ENCODE measurements around the gene TSHZ2.
"Not testable (repeated sequence)": the region's sequence is repeated elsewhere in the genome, so short reads cannot be mapped to it uniquely, and the experiment has no call there.

Gene TSHZ2

GRCh38 chr20:53320701-53321100 lies 348.5 kb downstream of the TSHZ2 start:
- Histone ChIP-seq H3K4me3 (ENCODE audit: low read depth, low read length) (no peak overlapping the region), H3K27me3 (ENCODE audit: control insufficient read depth, insufficient read depth, low read length) (no peaks in the 10 kb centered on the region), H3K9me3 (ENCODE audit: control insufficient read depth, insufficient read depth, low read depth, low read length) (no peaks in the 10 kb centered on the region), H3K36me3 (ENCODE audit: control insufficient read depth, insufficient read depth, low read length) (no peaks in the 10 kb centered on the region), H3K9ac (ENCODE audit: low read length) (no peak overlapping the region), H3K27ac (ENCODE audit: low read depth, low read length) (no peak overlapping the region), H3K4me1 (ENCODE audit: control insufficient read depth, insufficient read depth, low read length) (peaks cover 18% of the 10 kb centered on the region)

- Histone ChIP-seq H3K9me3 (ENCODE audit: control insufficient read depth, insufficient read depth, low read depth, low read length) (no peaks in the 10 kb centered on the region), H3K4me3 (ENCODE audit: low read depth, low read length) (no peak overlapping the region), H3K4me1 (ENCODE audit: control insufficient read depth, insufficient read depth, low read length) (peaks cover 9% of the 10 kb centered on the region), H3K27ac (ENCODE audit: low read depth, low read length) (no peak overlapping the region), H3K9ac (ENCODE audit: low read length) (no peak overlapping the region), H3K36me3 (ENCODE audit: control insufficient read depth, insufficient read depth, low read length) (no peaks in the 10 kb centered on the region), H3K27me3 (ENCODE audit: control insufficient read depth, insufficient read depth, low read length) (no peaks in the 10 kb centered on the region)
Measured at GRCh38 chr20:53321596-53321995, 349.4 kb downstream of the TSHZ2 start.

- H3K9ac ChIP-seq (ENCODE audit: low read length), result no peak overlapping the region
- H3K27ac ChIP-seq (ENCODE audit: low read depth, low read length), result no peak overlapping the region
- H3K9me3 ChIP-seq (ENCODE audit: control insufficient read depth, insufficient read depth, low read depth, low read length), result no peaks in the 10 kb centered on the region
- no peaks in the 10 kb centered on the region for H3K27me3 ChIP-seq (ENCODE audit: control insufficient read depth, insufficient read depth, low read length)
- no peaks in the 10 kb centered on the region for H3K36me3 ChIP-seq (ENCODE audit: control insufficient read depth, insufficient read depth, low read length)
- 0 out of 2 replicates have a peak, but pooled peaks cover under 1% of the 10 kb centered on the region for H3K4me1 ChIP-seq (ENCODE audit: control insufficient read depth, insufficient read depth, low read length)
- no peak overlapping the region for H3K4me3 ChIP-seq (ENCODE audit: low read depth, low read length)
Measured at GRCh38 chr20:53322651-53323050, 350.5 kb downstream of the TSHZ2 start.

GRCh38 chr20:53323460-53323859 lies 351.3 kb downstream of the TSHZ2 start:
- not testable (repeated sequence) for H3K9me3 ChIP-seq (ENCODE audit: control insufficient read depth, insufficient read depth, low read depth, low read length); H3K4me3 ChIP-seq (ENCODE audit: low read depth, low read length); H3K27me3 ChIP-seq (ENCODE audit: control insufficient read depth, insufficient read depth, low read length); H3K36me3 ChIP-seq (ENCODE audit: control insufficient read depth, insufficient read depth, low read length); H3K27ac ChIP-seq (ENCODE audit: low read depth, low read length); H3K9ac ChIP-seq (ENCODE audit: low read length); H3K4me1 ChIP-seq (ENCODE audit: control insufficient read depth, insufficient read depth, low read length)

- Histone ChIP-seq H3K36me3 (ENCODE audit: control insufficient read depth, insufficient read depth, low read length) (no peaks in the 10 kb centered on the region), H3K27ac (ENCODE audit: low read depth, low read length) (no peak overlapping the region), H3K27me3 (ENCODE audit: control insufficient read depth, insufficient read depth, low read length) (no peaks in the 10 kb centered on the region), H3K9me3 (ENCODE audit: control insufficient read depth, insufficient read depth, low read depth, low read length) (no peaks in the 10 kb centered on the region), H3K9ac (ENCODE audit: low read length) (no peak overlapping the region), H3K4me1 (ENCODE audit: control insufficient read depth, insufficient read depth, low read length) (peaks cover 5% of the 10 kb centered on the region; the same call in 1 of the 2 replicates), H3K4me3 (ENCODE audit: low read depth, low read length) (no peak overlapping the region)
Measured at GRCh38 chr20:53324816-53325215, 352.7 kb downstream of the TSHZ2 start.

- H3K27ac ChIP-seq (ENCODE audit: low read depth, low read length), result no peak overlapping the region
- H3K36me3 ChIP-seq (ENCODE audit: control insufficient read depth, insufficient read depth, low read length), result no peaks in the 10 kb centered on the region
- H3K9me3 ChIP-seq (ENCODE audit: control insufficient read depth, insufficient read depth, low read depth, low read length), result no peaks in the 10 kb centered on the region
- no peaks in the 10 kb centered on the region for H3K27me3 ChIP-seq (ENCODE audit: control insufficient read depth, insufficient read depth, low read length)
- H3K9ac ChIP-seq (ENCODE audit: low read length), result no peak overlapping the region
- peaks cover 25% of the 10 kb centered on the region for H3K4me1 ChIP-seq (ENCODE audit: control insufficient read depth, insufficient read depth, low read length)
- no peak overlapping the region for H3K4me3 ChIP-seq (ENCODE audit: low read depth, low read length)
Measured at GRCh38 chr20:53328961-53329360, 356.8 kb downstream of the TSHZ2 start.

GRCh38 chr20:53329781-53330180 lies 357.6 kb downstream of the TSHZ2 start:
- H3K27me3 ChIP-seq (ENCODE audit: control insufficient read depth, insufficient read depth, low read length), result no peaks in the 10 kb centered on the region
- no peak overlapping the region for H3K27ac ChIP-seq (ENCODE audit: low read depth, low read length)
- H3K36me3 ChIP-seq (ENCODE audit: control insufficient read depth, insufficient read depth, low read length), result no peaks in the 10 kb centered on the region
- no peak overlapping the region for H3K4me3 ChIP-seq (ENCODE audit: low read depth, low read length)
- H3K9ac ChIP-seq (ENCODE audit: low read length), result no peak overlapping the region
- no peaks in the 10 kb centered on the region for H3K9me3 ChIP-seq (ENCODE audit: control insufficient read depth, insufficient read depth, low read depth, low read length)
- peaks cover 25% of the 10 kb centered on the region for H3K4me1 ChIP-seq (ENCODE audit: control insufficient read depth, insufficient read depth, low read length)

GRCh38 chr20:53330601-53331140 lies 358.5 kb downstream of the TSHZ2 start:
- Histone ChIP-seq H3K4me3 (ENCODE audit: low read depth, low read length) (no peak overlapping the region), H3K27me3 (ENCODE audit: control insufficient read depth, insufficient read depth, low read length) (no peaks in the 10 kb centered on the region), H3K4me1 (ENCODE audit: control insufficient read depth, insufficient read depth, low read length) (peaks cover 25% of the 10 kb centered on the region), H3K9me3 (ENCODE audit: control insufficient read depth, insufficient read depth, low read depth, low read length) (no peaks in the 10 kb centered on the region), H3K36me3 (ENCODE audit: control insufficient read depth, insufficient read depth, low read length) (no peaks in the 10 kb centered on the region), H3K27ac (ENCODE audit: low read depth, low read length) (no peak overlapping the region), H3K9ac (ENCODE audit: low read length) (no peak overlapping the region)

- H3K9me3 ChIP-seq (ENCODE audit: control insufficient read depth, insufficient read depth, low read depth, low read length), result no peaks in the 10 kb centered on the region
- H3K27ac ChIP-seq (ENCODE audit: low read depth, low read length), result no peak overlapping the region
- H3K4me3 ChIP-seq (ENCODE audit: low read depth, low read length), result no peak overlapping the region
- H3K36me3 ChIP-seq (ENCODE audit: control insufficient read depth, insufficient read depth, low read length), result no peaks in the 10 kb centered on the region
- peak overlapping the region; percentile 1 for H3K9ac ChIP-seq (ENCODE audit: low read length)
- H3K4me1 ChIP-seq (ENCODE audit: control insufficient read depth, insufficient read depth, low read length), result peaks cover 25% of the 10 kb centered on the region
- no peaks in the 10 kb centered on the region for H3K27me3 ChIP-seq (ENCODE audit: control insufficient read depth, insufficient read depth, low read length)
Measured at GRCh38 chr20:53331151-53331973, 359.2 kb downstream of the TSHZ2 start.

- Histone ChIP-seq H3K36me3 (ENCODE audit: control insufficient read depth, insufficient read depth, low read length) (no peaks in the 10 kb centered on the region), H3K4me1 (ENCODE audit: control insufficient read depth, insufficient read depth, low read length) (peaks cover 25% of the 10 kb centered on the region), H3K27ac (ENCODE audit: low read depth, low read length) (no peak overlapping the region), H3K9me3 (ENCODE audit: control insufficient read depth, insufficient read depth, low read depth, low read length) (no peaks in the 10 kb centered on the region), H3K4me3 (ENCODE audit: low read depth, low read length) (no peak overlapping the region), H3K9ac (ENCODE audit: low read length) (no peak overlapping the region), H3K27me3 (ENCODE audit: control insufficient read depth, insufficient read depth, low read length) (no peaks in the 10 kb centered on the region)
Measured at GRCh38 chr20:53332022-53332837, 360.1 kb downstream of the TSHZ2 start.

GRCh38 chr20:53334861-53335260 lies 362.7 kb downstream of the TSHZ2 start:
- H3K4me3 ChIP-seq (ENCODE audit: low read depth, low read length), result no peak overlapping the region
- H3K36me3 ChIP-seq (ENCODE audit: control insufficient read depth, insufficient read depth, low read length), result no peaks in the 10 kb centered on the region
- peaks cover 19% of the 10 kb centered on the region for H3K4me1 ChIP-seq (ENCODE audit: control insufficient read depth, insufficient read depth, low read length)
- H3K27me3 ChIP-seq (ENCODE audit: control insufficient read depth, insufficient read depth, low read length), result no peaks in the 10 kb centered on the region
- H3K9me3 ChIP-seq (ENCODE audit: control insufficient read depth, insufficient read depth, low read depth, low read length), result no peaks in the 10 kb centered on the region
- H3K9ac ChIP-seq (ENCODE audit: low read length), result no peak overlapping the region
- no peak overlapping the region for H3K27ac ChIP-seq (ENCODE audit: low read depth, low read length)

Measured in HUES6 (cell line).